Astrocyte (in vitro differentiated cells and primary cell): ENCODE data around the gene UBE2QL1. TPM values are rescaled to one million over a fixed set of nuclear protein-coding genes. Genes with fewer than 3 reads are reported as not detected.

Experiments
- DNase-seq: peaks from one replicate; pipeline ENCODE4 v3.0.0-alpha.2; 2010; ENCODE audit warnings: low read depth
- FAIRE-seq: peaks from 2 replicates; lab custom pipeline; 2011; peaks lifted over from hg19 to GRCh38; lab: Jason Lieb, UNC
- H2AFZ ChIP-seq: 2 replicates; pipeline ENCODE4 v1.6.0; 2012; ENCODE audit warnings: low read depth, low read length, inconsistent platforms
- H3K27ac ChIP-seq: 2 replicates; pipeline ENCODE4 v1.5.1; 2011; ENCODE audit warnings: low read depth, low read length, inconsistent platforms
- H3K27me3 ChIP-seq: 2 replicates; pipeline ENCODE4 v1.6.0; 2011; ENCODE audit warnings: low read length, inconsistent platforms; ENCODE audit not compliant: insufficient read depth
- H3K36me3 ChIP-seq: 2 replicates; pipeline ENCODE4 v1.5.1; 2011; ENCODE audit warnings: low read length, inconsistent platforms; ENCODE audit not compliant: insufficient read depth
- H3K4me1 ChIP-seq: 2 replicates; pipeline ENCODE4 v1.5.1; 2011; ENCODE audit warnings: low read length, inconsistent platforms; ENCODE audit not compliant: insufficient read depth
- H3K4me2 ChIP-seq: 2 replicates; pipeline ENCODE4 v1.6.0; 2012; ENCODE audit warnings: low read length, inconsistent platforms
- H3K4me3 ChIP-seq: 2 replicates; pipeline ENCODE4 v1.5.1; 2011; ENCODE audit warnings: low read depth, mild to moderate bottlenecking, low read length, inconsistent platforms; ENCODE audit not compliant: insufficient read depth
- H3K79me2 ChIP-seq: 2 replicates; pipeline ENCODE4 v1.6.0; 2012; ENCODE audit warnings: mild to moderate bottlenecking, low read length, inconsistent platforms; ENCODE audit not compliant: insufficient read depth
- H3K9ac ChIP-seq: 2 replicates; pipeline ENCODE4 v1.6.0; 2012; ENCODE audit warnings: mild to moderate bottlenecking, low read length, inconsistent platforms
- H3K9me3 ChIP-seq: 2 replicates; pipeline ENCODE4 v1.5.1; 2012; ENCODE audit warnings: low read depth, mild to moderate bottlenecking, low read length, inconsistent platforms; ENCODE audit not compliant: insufficient read depth
- H4K20me1 ChIP-seq: 2 replicates; pipeline ENCODE4 v1.6.0; 2012; ENCODE audit warnings: low read length, inconsistent platforms; ENCODE audit not compliant: insufficient read depth
- H3K27ac Mint-ChIP-seq: one replicate; pipeline ENCODE4 v1.8.0; 2021; ENCODE audit warnings: mild to moderate bottlenecking, mixed read lengths; ENCODE audit not compliant: unreplicated experiment
- H3K27me3 Mint-ChIP-seq: one replicate; pipeline ENCODE4 v1.8.0; 2021; ENCODE audit warnings: low read depth, mixed read lengths; ENCODE audit not compliant: unreplicated experiment
- H3K36me3 Mint-ChIP-seq: one replicate; pipeline ENCODE4 v1.8.0; 2021; ENCODE audit warnings: low read depth, mixed read lengths; ENCODE audit not compliant: unreplicated experiment
- H3K4me1 Mint-ChIP-seq: one replicate; pipeline ENCODE4 v1.8.0; 2021; ENCODE audit warnings: low read depth, mixed read lengths; ENCODE audit not compliant: unreplicated experiment
- H3K4me3 Mint-ChIP-seq: one replicate; pipeline ENCODE4 v1.8.0; 2021; ENCODE audit warnings: mild to moderate bottlenecking, moderate library complexity, mixed read lengths; ENCODE audit not compliant: unreplicated experiment
- H3K9me3 Mint-ChIP-seq: one replicate; pipeline ENCODE4 v1.8.0; 2021; ENCODE audit warnings: mild to moderate bottlenecking, mixed read lengths; ENCODE audit not compliant: unreplicated experiment
- EZH2 ChIP-seq: IDR thresholded peaks from 2 replicates; pipeline ENCODE4 v1.6.1; 2012; ENCODE audit warnings: mild to moderate bottlenecking, low read length, inconsistent platforms; ENCODE audit not compliant: insufficient read depth
- total RNA-seq: library from RNA; stranded (reverse); gene quantifications from 2 replicates; pipeline ENCODE4 v1.2.1, GENCODE V29; 2021
- TF ChIP-seq, protein P1 (sequence below): IDR thresholded peaks from 2 replicates; pipeline ENCODE4 v1.5.1; 2011; ENCODE audit warnings: low read depth, mild to moderate bottlenecking, inconsistent platforms, low read length, moderate library complexity; ENCODE audit not compliant: insufficient read depth

UBE2QL1 gene
- total RNA-seq, 1 donor from 2014 or later = 0.50 TPM

DNA sequence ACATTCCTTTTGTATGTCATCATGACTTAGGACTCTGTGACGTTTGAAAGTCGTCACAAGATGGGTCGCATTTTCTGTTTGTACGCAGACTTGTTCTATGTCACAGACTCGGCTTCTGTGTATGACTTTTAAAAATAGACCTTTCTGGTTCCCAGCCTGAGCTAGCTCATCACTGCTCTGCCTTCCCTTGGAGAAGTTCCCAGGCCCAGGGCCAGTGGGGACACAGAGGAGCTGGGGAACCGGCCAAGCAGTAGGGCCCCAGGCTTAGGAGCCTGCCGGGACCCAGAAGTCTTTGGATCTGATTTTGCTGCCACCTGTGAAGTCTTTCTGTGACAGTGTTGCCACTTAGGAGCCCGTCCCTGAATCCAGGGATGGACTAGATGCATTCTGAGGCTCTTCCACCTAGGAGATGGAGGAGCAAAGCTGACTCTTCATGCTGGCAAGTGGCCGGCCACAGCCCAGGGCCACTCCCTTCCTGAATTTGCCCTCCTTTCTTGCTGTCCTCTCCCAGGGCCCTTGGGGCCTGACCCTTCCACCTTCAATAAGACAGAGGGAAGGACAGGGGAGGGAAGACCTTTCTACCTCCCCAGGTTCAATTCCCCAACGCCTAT is 18.1 kb upstream of the UBE2QL1 start:
- H3K9ac ChIP-seq = no peak overlapping the region
- H3K4me2 ChIP-seq = no peak overlapping the region
- H3K4me1 Mint-ChIP-seq = peaks cover 7% of the 10 kb centered on the region
- H3K4me3 Mint-ChIP-seq = no peak overlapping the region
- no peaks in the 10 kb centered on the region for H3K9me3 ChIP-seq
- H3K79me2 ChIP-seq = no peaks in the 10 kb centered on the region
- H3K27ac Mint-ChIP-seq = no peak overlapping the region
- H3K36me3 ChIP-seq = no peaks in the 10 kb centered on the region
- DNase-seq (no peak), FAIRE-seq (no peak)
- no peaks in the 10 kb centered on the region for H4K20me1 ChIP-seq
- TF ChIP-seq, protein P1, sequence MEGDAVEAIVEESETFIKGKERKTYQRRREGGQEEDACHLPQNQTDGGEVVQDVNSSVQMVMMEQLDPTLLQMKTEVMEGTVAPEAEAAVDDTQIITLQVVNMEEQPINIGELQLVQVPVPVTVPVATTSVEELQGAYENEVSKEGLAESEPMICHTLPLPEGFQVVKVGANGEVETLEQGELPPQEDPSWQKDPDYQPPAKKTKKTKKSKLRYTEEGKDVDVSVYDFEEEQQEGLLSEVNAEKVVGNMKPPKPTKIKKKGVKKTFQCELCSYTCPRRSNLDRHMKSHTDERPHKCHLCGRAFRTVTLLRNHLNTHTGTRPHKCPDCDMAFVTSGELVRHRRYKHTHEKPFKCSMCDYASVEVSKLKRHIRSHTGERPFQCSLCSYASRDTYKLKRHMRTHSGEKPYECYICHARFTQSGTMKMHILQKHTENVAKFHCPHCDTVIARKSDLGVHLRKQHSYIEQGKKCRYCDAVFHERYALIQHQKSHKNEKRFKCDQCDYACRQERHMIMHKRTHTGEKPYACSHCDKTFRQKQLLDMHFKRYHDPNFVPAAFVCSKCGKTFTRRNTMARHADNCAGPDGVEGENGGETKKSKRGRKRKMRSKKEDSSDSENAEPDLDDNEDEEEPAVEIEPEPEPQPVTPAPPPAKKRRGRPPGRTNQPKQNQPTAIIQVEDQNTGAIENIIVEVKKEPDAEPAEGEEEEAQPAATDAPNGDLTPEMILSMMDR = no peak
- TF ChIP-seq EZH2 = no peak
- H3K27me3 ChIP-seq = no peaks in the 10 kb centered on the region
- H3K27ac ChIP-seq = no peak overlapping the region
- no peaks in the 10 kb centered on the region for H3K4me1 ChIP-seq
- H3K9me3 Mint-ChIP-seq = peaks cover 5% of the 10 kb centered on the region
- H2AFZ ChIP-seq = no peak overlapping the region
- H3K4me3 ChIP-seq = no peak overlapping the region
- H3K27me3 Mint-ChIP-seq = peaks cover 15% of the 10 kb centered on the region
- H3K36me3 Mint-ChIP-seq = no peaks in the 10 kb centered on the region

DNA sequence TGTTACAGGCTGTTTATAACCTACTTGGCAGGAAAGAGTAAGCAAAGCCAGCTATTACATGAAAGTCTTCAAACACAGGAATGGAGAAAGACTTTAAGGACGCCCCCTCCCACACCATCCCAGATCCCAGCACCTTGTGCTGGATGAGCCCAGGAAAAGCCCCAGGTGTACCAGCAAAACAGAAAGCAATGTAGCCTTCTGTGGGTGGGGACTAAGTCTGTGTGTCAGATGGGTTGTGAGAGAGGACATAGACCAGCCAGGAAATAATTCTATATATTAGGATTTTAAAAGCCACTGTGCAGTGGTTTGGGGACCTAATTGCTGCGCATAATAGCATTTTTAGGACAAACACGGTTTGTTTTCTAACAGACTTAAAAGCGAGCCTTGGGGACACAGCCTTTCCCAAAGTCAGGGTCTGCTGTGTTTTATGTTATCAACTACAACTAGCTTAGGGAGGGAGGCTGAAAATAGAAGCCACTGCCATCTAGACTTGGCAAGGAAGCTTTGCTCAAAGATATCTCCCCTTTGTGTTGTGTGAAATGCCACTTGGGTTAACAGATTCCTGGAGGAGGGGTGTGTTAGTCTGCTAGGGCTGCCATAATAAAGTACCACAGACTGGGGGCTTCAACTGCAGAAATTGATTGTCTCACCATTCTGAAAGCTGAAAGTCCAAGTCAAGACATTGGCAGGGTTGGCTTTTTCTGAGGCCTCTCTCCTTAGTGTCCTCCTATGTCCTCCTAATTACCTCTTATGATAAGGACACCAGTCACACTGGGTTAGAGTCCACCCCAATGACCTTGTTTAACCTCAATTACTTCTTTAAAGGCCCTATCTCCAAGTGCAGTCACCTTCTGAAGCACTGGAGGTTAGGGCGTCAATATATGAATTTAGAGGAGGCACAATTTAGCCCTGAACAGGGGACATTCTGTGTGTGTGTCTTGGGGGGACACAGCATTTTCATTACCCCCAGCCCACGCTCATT is 17.2 kb upstream of the UBE2QL1 start:
- H3K4me1 Mint-ChIP-seq = peaks cover 8% of the 10 kb centered on the region
- Histone ChIP-seq H3K9me3 (no peaks in the 10 kb centered on the region), H2AFZ (no peak overlapping the region), H4K20me1 (no peaks in the 10 kb centered on the region), H3K27ac (no peak overlapping the region), H3K27me3 (no peaks in the 10 kb centered on the region), H3K4me2 (no peak overlapping the region), H3K4me1 (no peaks in the 10 kb centered on the region), H3K36me3 (no peaks in the 10 kb centered on the region), H3K4me3 (no peak overlapping the region), H3K79me2 (no peaks in the 10 kb centered on the region), H3K9ac (no peak overlapping the region)
- H3K27ac Mint-ChIP-seq = no peak overlapping the region
- no peak for TF ChIP-seq EZH2
- TF ChIP-seq, protein P1 = no peak
- peaks cover 5% of the 10 kb centered on the region for H3K9me3 Mint-ChIP-seq
- DNase-seq = no peak
- peaks cover 16% of the 10 kb centered on the region for H3K27me3 Mint-ChIP-seq
- no peak for FAIRE-seq
- H3K36me3 Mint-ChIP-seq = no peaks in the 10 kb centered on the region
- no peak overlapping the region for H3K4me3 Mint-ChIP-seq
